Measurements from ENCODE around the gene EFNA5.
A peak's percentile ranks its signal among the peaks of the same experiment; 100 is the strongest.

- TF ChIP-seq CTCF (IDR thresholded peaks at IDR 0.05) (no peak), FOSL2 (IDR thresholded peaks at IDR 0.05; ENCODE audit: borderline replicate concordance, low read depth) (peak; percentile 29; the same call in 1 of the 2 replicates), REST (IDR thresholded peaks at IDR 0.05; ENCODE audit: low read depth, low read length) (no peak), MAX (IDR thresholded peaks at IDR 0.05; ENCODE audit: low read depth) (no peak), SMC3 (IDR thresholded peaks at IDR 0.05; ENCODE audit: low read depth, low read length) (no peak)
Measured at GRCh38 chr5:107705402-107706014, 34.8 kb upstream of the EFNA5 start.

Data from SK-N-SH (cell line).